Naive thymus-derived CD4-positive, alpha-beta T cell (primary cell): Measurements from ENCODE around the gene TTC39C. TPM values are rescaled to one million over a fixed set of nuclear protein-coding genes. Genes with fewer than 3 reads are reported as not detected.
"Not testable (repeated sequence)": the region's sequence is repeated elsewhere in the genome, so short reads cannot be mapped to it uniquely, and the experiment has no call there.

Experiments
- ATAC-seq: fragments of 150-1000 bp; cut with Tn5 transposase; 2 replicates; pipeline ENCODE4 v1.10.0; 2021; ENCODE audit warnings: mild to moderate bottlenecking, moderate library complexity
- CTCF ChIA-PET: fragments of 350-600 bp; sonication (Branson Sonifier 250); formaldehyde crosslinking; loops from one replicate; lab custom pipeline; 2021; ENCODE audit warnings: antibody characterized with exemption; lab: Charles Lee
- POLR2A ChIA-PET: fragments of 350-600 bp; sonication (Branson Sonifier 250); formaldehyde crosslinking; loops from one replicate; lab custom pipeline; 2021; ENCODE audit warnings: antibody characterized with exemption, inconsistent platforms; lab: Charles Lee
- DNase-seq, 9 donors: peaks; one replicate each; pipeline versions ENCODE4 v3.0.0 to v3.0.0-alpha.2; 2020 to 2022; ENCODE audit warnings: mixed read lengths in 1 of 9
- H3K27ac ChIP-seq: one replicate; pipeline ENCODE4 v1.7.0; 2013; ENCODE audit warnings: mild to moderate bottlenecking, low read depth, low read length, moderate library complexity
- H3K27me3 ChIP-seq, 2 donors: one replicate each; pipeline ENCODE4 v1.7.0; 2013; ENCODE audit warnings: low read length in 2 of 2, mild to moderate bottlenecking in 2 of 2, moderate library complexity in 2 of 2; ENCODE audit not compliant: control insufficient read depth in 2 of 2, insufficient read depth in 2 of 2
- H3K36me3 ChIP-seq, 3 experiments: 1 replicate in 2 of 3; 2 replicates in 1 of 3; pipeline ENCODE4 v1.7.0; 2013; ENCODE audit warnings: low read length in 3 of 3, mild to moderate bottlenecking in 3 of 3, moderate library complexity in 1 of 3; ENCODE audit not compliant: insufficient read depth in 3 of 3, control insufficient read depth in 2 of 3
- H3K4me1 ChIP-seq, 2 donors: one replicate each; pipeline ENCODE4 v1.7.0; 2013; ENCODE audit warnings: low read length in 2 of 2, mild to moderate bottlenecking in 2 of 2, moderate library complexity in 1 of 2; ENCODE audit not compliant: control insufficient read depth in 2 of 2, insufficient read depth in 2 of 2
- H3K4me3 ChIP-seq: 2 replicates; pipeline ENCODE4 v1.7.0; 2013; ENCODE audit warnings: mild to moderate bottlenecking, low read length
- H3K9me3 ChIP-seq, 3 experiments: 1 replicate in 2 of 3; 2 replicates in 1 of 3; pipeline ENCODE4 v1.7.0; 2013; ENCODE audit warnings: low read length in 3 of 3; ENCODE audit not compliant: control insufficient read depth in 2 of 3
- H3K27ac Mint-ChIP-seq, 9 donors: one replicate each; pipeline ENCODE4 v1.8.0; 2020 to 2022; ENCODE audit warnings: mixed read lengths in 9 of 9, mild to moderate bottlenecking in 8 of 9, moderate library complexity in 5 of 9, inconsistent platforms in 2 of 9
- H3K27me3 Mint-ChIP-seq, 5 donors: one replicate each; pipeline ENCODE4 v1.8.0; 2021 to 2022; ENCODE audit warnings: mixed read lengths in 5 of 5, mild to moderate bottlenecking in 1 of 5
- H3K36me3 Mint-ChIP-seq, 5 donors: one replicate each; pipeline ENCODE4 v1.8.0; 2020 to 2022; ENCODE audit warnings: mixed read lengths in 5 of 5, mild to moderate bottlenecking in 3 of 5, inconsistent platforms in 1 of 5
- H3K4me1 Mint-ChIP-seq, 7 donors: one replicate each; pipeline ENCODE4 v1.8.0; 2020 to 2022; ENCODE audit warnings: mixed read lengths in 7 of 7, mild to moderate bottlenecking in 3 of 7, inconsistent platforms in 1 of 7
- H3K4me3 Mint-ChIP-seq, 10 donors: one replicate each; pipeline ENCODE4 v1.8.0; 2020 to 2022; ENCODE audit warnings: mild to moderate bottlenecking in 10 of 10, mixed read lengths in 10 of 10, moderate library complexity in 6 of 10, inconsistent platforms in 2 of 10
- H3K9me3 Mint-ChIP-seq, 11 donors: one replicate each; pipeline ENCODE4 v1.8.0; 2020 to 2022; ENCODE audit warnings: mixed read lengths in 11 of 11, mild to moderate bottlenecking in 4 of 11, inconsistent platforms in 1 of 11, moderate library complexity in 1 of 11
- intact Hi-C, 2 donors: fragments of 100-400 bp; cut with micrococcal nuclease; formaldehyde crosslinking; loops; one replicate each; pipeline ENCODE4 v1.15.1; 2023
- polyA plus RNA-seq, 2 donors: library from polyadenylated mRNA; unstranded; fragments of 300-500 nt; fragmentation: Illumina TruSeq; gene quantifications; one replicate each; pipeline ENCODE4 v1.2.3, GENCODE V29; 2021
- total RNA-seq, 6 experiments: library from RNA in 5 of 6; stranded (reverse) in 5 of 6; gene quantifications; 1 replicate in 5 of 6; 2 replicates in 1 of 6; pipeline ENCODE4 v1.2.3 and lab custom pipeline; 2021 to 2026

The TTC39C gene
- total and polyA plus RNA-seq, 7 experiments from 2014 or later = 51.4 to 98.8 (median 87.7) TPM

GRCh38 chr18:24138409-24138788 is 123.8 kb downstream of the TTC39C start:
- Histone ChIP-seq H3K27ac (peak overlapping the region; percentile 41), H3K36me3 (peaks cover under 1 to 5% (median 1%) of the 10 kb centered on the region in 3 experiments), H3K4me3 (peak overlapping the region; percentile 81), H3K27me3 (peaks cover 0 to 3% of the 10 kb centered on the region in 2 donors), H3K4me1 (peaks cover 11 to 13% of the 10 kb centered on the region in 2 donors), H3K9me3 (no peaks in the 10 kb centered on the region)
- Mint-ChIP-seq H3K4me1 (peaks cover 12 to 32% (median 26%) of the 10 kb centered on the region in 7 donors), H3K36me3 (peaks cover 0 to 9% (median 4%) of the 10 kb centered on the region in 5 donors), H3K9me3 (peaks cover 0 to 9% (median 0%) of the 10 kb centered on the region in 11 donors), H3K27ac (peak overlapping the region in 8 of 9 donors; percentile 43 to 90 (median 84)), H3K27me3 (peaks cover 5 to 33% (median 10%) of the 10 kb centered on the region in 5 donors), H3K4me3 (peak overlapping the region; percentile 85 to 97 (median 92))
- POLR2A ChIA-PET = interaction anchor here (0.5 to 0.7 kb wide), 2 partner anchors 69 to 642 kb away, joined by 3 read pairs; no protein-coding TSS in a partner anchor
- no peak for ATAC-seq
- CTCF ChIA-PET = interaction anchor here (0.5 to 1.1 kb wide), 2 partner anchors 11 to 642 kb away, joined by 3 to 6 read pairs; no protein-coding TSS in a partner anchor
- DNase-seq = no peak
- intact Hi-C loops = loop anchor here in 1 of 2 donors (5.0 kb wide), 1 partner anchor 636 kb away; the partner anchor contains the start of gene RMC1

GRCh38 chr18:24138789-24139616 is 124.4 kb downstream of the TTC39C start, which contains the start of gene CABYR:
Gene CABYR (plus strand): TSS chr18:24139062. CDS start chr18:24143115, 4,053 bp downstream.
- Histone ChIP-seq H3K27me3 (peaks cover 0 to 6% of the 10 kb centered on the region in 2 donors), H3K4me1 (peaks cover 11 to 13% of the 10 kb centered on the region in 2 donors), H3K4me3 (peak within 1 kb of the TSS; percentile 81), H3K9me3 (no peaks in the 10 kb centered on the region), H3K36me3 (peaks cover 0 to 5% (median 0%) of the 10 kb centered on the region in 3 experiments), H3K27ac (peak within 1 kb of the TSS; percentile 41)
- Mint-ChIP-seq H3K4me1 (peaks cover 12 to 32% (median 26%) of the 10 kb centered on the region in 7 donors), H3K36me3 (peaks cover 0 to 9% (median 4%) of the 10 kb centered on the region in 5 donors), H3K27ac (peak within 1 kb of the TSS; percentile 43 to 90 (median 83)), H3K27me3 (peaks cover 7 to 34% (median 12%) of the 10 kb centered on the region in 5 donors), H3K9me3 (peaks cover 0 to 10% (median 0%) of the 10 kb centered on the region in 11 donors), H3K4me3 (peak within 1 kb of the TSS; percentile 85 to 97 (median 92))
- DNase-seq (peak; percentile 60 to 87 (median 70)), ATAC-seq (peak; percentile 96)
- intact Hi-C loops = loop anchor here in 1 of 2 donors (5.0 kb wide), 1 partner anchor 637 kb away; the partner anchor contains the start of gene RMC1
- CTCF ChIA-PET = interaction anchor here (0.5 to 1.1 kb wide), 2 partner anchors 12 to 643 kb away, joined by 3 to 6 read pairs; no protein-coding TSS in a partner anchor
- POLR2A ChIA-PET = interaction anchor here (0.5 kb wide), 1 partner anchor 643 kb away, joined by 3 read pairs; no protein-coding TSS in a partner anchor

GRCh38 chr18:24140697-24141096 is 126.1 kb downstream of the TTC39C start:
- ATAC-seq (no peak), DNase-seq (no peak)
- peaks cover 0 to 7% (median 0%) of the 10 kb centered on the region in 5 donors for H3K36me3 Mint-ChIP-seq
- POLR2A ChIA-PET = no interaction called here
- H3K36me3 ChIP-seq = no peaks in the 10 kb centered on the region
- no peaks in the 10 kb centered on the region for H3K9me3 ChIP-seq
- peak overlapping the region in 6 of 10 donors; percentile 2 to 76 (median 54) for H3K4me3 Mint-ChIP-seq
- H3K27ac ChIP-seq = no peak overlapping the region
- intact Hi-C loops = no loop called here
- H3K4me1 Mint-ChIP-seq = peaks cover 12 to 32% (median 26%) of the 10 kb centered on the region in 7 donors
- peaks cover 11 to 13% of the 10 kb centered on the region in 2 donors for H3K4me1 ChIP-seq
- peak overlapping the region in 1 of 9 donors; percentile 12 for H3K27ac Mint-ChIP-seq
- CTCF ChIA-PET = no interaction called here
- H3K27me3 ChIP-seq = peaks cover 0 to 6% of the 10 kb centered on the region in 2 donors
- peaks cover 15 to 49% (median 18%) of the 10 kb centered on the region in 5 donors for H3K27me3 Mint-ChIP-seq
- H3K9me3 Mint-ChIP-seq = peaks cover 0 to 12% (median 0%) of the 10 kb centered on the region in 11 donors
- no peak overlapping the region for H3K4me3 ChIP-seq

- intact Hi-C loops = no loop called here
- H3K27me3 Mint-ChIP-seq = peaks cover 16 to 59% (median 18%) of the 10 kb centered on the region in 5 donors
- H3K27ac Mint-ChIP-seq = no peak overlapping the region
- ChIA-PET POLR2A (no interaction called here), CTCF (interaction anchor here (0.6 kb wide), 1 partner anchor 481 kb away, joined by 6 read pairs; no protein-coding TSS in a partner anchor)
- no peak overlapping the region for H3K4me3 Mint-ChIP-seq
- peaks cover 11 to 13% of the 10 kb centered on the region in 2 donors for H3K4me1 ChIP-seq
- DNase-seq (no peak), ATAC-seq (no peak)
- no peak overlapping the region for H3K27ac ChIP-seq
- peaks cover 12 to 25% (median 19%) of the 10 kb centered on the region in 7 donors for H3K4me1 Mint-ChIP-seq
- H3K9me3 Mint-ChIP-seq = peaks cover 0 to 12% (median 0%) of the 10 kb centered on the region in 11 donors
- H3K4me3 ChIP-seq = no peak overlapping the region
- H3K27me3 ChIP-seq = peaks cover 0 to 6% of the 10 kb centered on the region in 2 donors
- no peaks in the 10 kb centered on the region for H3K36me3 ChIP-seq
- H3K9me3 ChIP-seq = no peaks in the 10 kb centered on the region
- H3K36me3 Mint-ChIP-seq = no peaks in the 10 kb centered on the region
These were observed 127.8 kb downstream of the TTC39C start for GRCh38 chr18:24142376-24142775.

GRCh38 chr18:24149591-24149990 is 135.0 kb downstream of the TTC39C start:
- H3K27ac Mint-ChIP-seq, H3K4me1 ChIP-seq, H3K4me3 ChIP-seq, H3K4me1 Mint-ChIP-seq, POLR2A ChIA-PET, intact Hi-C loops, H3K36me3 ChIP-seq, H3K9me3 ChIP-seq, H3K4me3 Mint-ChIP-seq, ATAC-seq, H3K9me3 Mint-ChIP-seq, H3K36me3 Mint-ChIP-seq, DNase-seq, H3K27ac ChIP-seq, H3K27me3 ChIP-seq, CTCF ChIA-PET: not testable (repeated sequence)
- peaks cover 0 to 20% (median 4%) of the 10 kb centered on the region in 5 donors for H3K27me3 Mint-ChIP-seq

GRCh38 chr18:24153397-24153796 is 138.8 kb downstream of the TTC39C start:
- Mint-ChIP-seq H3K9me3 (no peaks in the 10 kb centered on the region), H3K27ac (no peak overlapping the region), H3K27me3 (no peaks in the 10 kb centered on the region), H3K4me3 (no peak overlapping the region), H3K4me1 (peaks cover 0 to 1% (median 0%) of the 10 kb centered on the region in 7 donors), H3K36me3 (peaks cover 0 to 4% (median 0%) of the 10 kb centered on the region in 5 donors)
- no peak overlapping the region for H3K27ac ChIP-seq
- no peak overlapping the region for H3K4me3 ChIP-seq
- H3K9me3 ChIP-seq = no peaks in the 10 kb centered on the region
- H3K36me3 ChIP-seq = no peaks in the 10 kb centered on the region
- POLR2A ChIA-PET = no interaction called here
- DNase-seq (no peak), ATAC-seq (no peak)
- no peaks in the 10 kb centered on the region for H3K4me1 ChIP-seq
- intact Hi-C loops = no loop called here
- H3K27me3 ChIP-seq = no peaks in the 10 kb centered on the region
- CTCF ChIA-PET = no interaction called here
